GM12801 (cell line): ENCODE results near the gene KAT6B.

Experiments
- CTCF ChIP-seq: IDR thresholded peaks from one replicate; pipeline ENCODE4 v1.5.1; 2011; ENCODE audit warnings: control low read depth; ENCODE audit not compliant: insufficient read length; ENCODE audit errors: extremely low read depth

Gene KAT6B

GRCh38 chr10:74896788-74897527 is 70.6 kb downstream of the KAT6B start:
- TF ChIP-seq CTCF, result no peak

GRCh38 chr10:74898201-74898976 is 72.0 kb downstream of the KAT6B start:
- TF ChIP-seq CTCF, result no peak

GRCh38 chr10:74900297-74900696 is 73.9 kb downstream of the KAT6B start:
- no peak for TF ChIP-seq CTCF

- no peak for TF ChIP-seq CTCF
These were observed 74.9 kb downstream of the KAT6B start for GRCh38 chr10:74901301-74901700.

- no peak for TF ChIP-seq CTCF
These were observed 75.6 kb downstream of the KAT6B start for GRCh38 chr10:74901867-74902450.

- TF ChIP-seq CTCF, result no peak
These were observed 77.1 kb downstream of the KAT6B start for GRCh38 chr10:74903491-74903890.

- TF ChIP-seq CTCF, result no peak
These were observed 80.3 kb downstream of the KAT6B start for GRCh38 chr10:74906611-74907198.
